Breast epithelium (tissue), 4 donors: ENCODE data around the gene DAG1. TPM values are rescaled to one million over a fixed set of nuclear protein-coding genes. Genes with fewer than 3 reads are reported as not detected.

ENCODE experiments used
- DNase-seq, 2 donors: peaks; one replicate each; pipeline ENCODE4 v3.0.0-alpha.2; 2019; ENCODE audit warnings: low spot score in 2 of 2
- H3K27ac ChIP-seq, 2 donors: fragments of 200-600 bp; sonication (generic) in 1 of 2; one replicate each; pipeline ENCODE4 v1.5.1; 2016 to 2019; ENCODE audit warnings: mild to moderate bottlenecking in 1 of 2
- H3K27me3 ChIP-seq, 2 donors: fragments of 200-600 bp; sonication (generic) in 1 of 2; one replicate each; pipeline versions ENCODE4 v1.5.1 to v1.6.0; 2017 to 2019; ENCODE audit warnings: control low read depth in 1 of 2, mild to moderate bottlenecking in 1 of 2
- H3K36me3 ChIP-seq: fragments of 200-600 bp; one replicate; pipeline ENCODE4 v1.5.1; 2019
- H3K4me1 ChIP-seq, 2 donors: fragments of 200-600 bp; sonication (generic); one replicate each; pipeline ENCODE4 v1.5.1; 2016 to 2019; ENCODE audit warnings: control low read depth in 1 of 2
- H3K4me3 ChIP-seq, 3 donors: fragments of 200-600 bp; sonication (generic); 1 replicate in 2 of 3; 2 replicates in 1 of 3; pipeline ENCODE4 v1.5.1; 2016 to 2019; ENCODE audit warnings: mild to moderate bottlenecking in 3 of 3, moderate library complexity in 2 of 3
- H3K9me3 ChIP-seq, 2 donors: fragments of 200-600 bp; sonication (generic) in 1 of 2; one replicate each; pipeline ENCODE4 v1.5.1; 2016 to 2019; ENCODE audit warnings: control low read depth in 1 of 2
- POLR2A ChIP-seq: fragments of 450-650 bp; IDR thresholded peaks from one replicate; pipeline ENCODE4 v1.6.1; 2016; ENCODE audit warnings: antibody characterized with exemption, mild to moderate bottlenecking, moderate library complexity
- POLR2AphosphoS5 ChIP-seq, 3 donors: sonication (generic); formaldehyde crosslinking; IDR thresholded peaks; one replicate each; pipeline ENCODE4 v1.6.1; 2017; ENCODE audit warnings: antibody characterized with exemption in 3 of 3
- intact Hi-C: fragments of 100-400 bp; cut with DNase I; formaldehyde crosslinking; loops from one replicate; pipeline ENCODE4 v1.15.1; 2023; ENCODE audit warnings: low total_unique reads
- total RNA-seq, 3 donors: library from RNA; depleted of rRNA; stranded (reverse); fragments of >200 nt; gene quantifications; one replicate each; pipeline ENCODE4 v1.1.0, GENCODE V29; 2016
- TF ChIP-seq, protein P1 (sequence below), 3 donors: fragments of 450-650 bp; IDR thresholded peaks; one replicate each; pipeline ENCODE4 v1.5.1; 2016 to 2017; ENCODE audit warnings: antibody characterized with exemption in 3 of 3, mild to moderate bottlenecking in 3 of 3, moderate library complexity in 3 of 3

The DAG1 gene
- total RNA-seq, 3 donors from 2014 or later, result 37.1 to 56.6 (median 44.6) TPM

DNA sequence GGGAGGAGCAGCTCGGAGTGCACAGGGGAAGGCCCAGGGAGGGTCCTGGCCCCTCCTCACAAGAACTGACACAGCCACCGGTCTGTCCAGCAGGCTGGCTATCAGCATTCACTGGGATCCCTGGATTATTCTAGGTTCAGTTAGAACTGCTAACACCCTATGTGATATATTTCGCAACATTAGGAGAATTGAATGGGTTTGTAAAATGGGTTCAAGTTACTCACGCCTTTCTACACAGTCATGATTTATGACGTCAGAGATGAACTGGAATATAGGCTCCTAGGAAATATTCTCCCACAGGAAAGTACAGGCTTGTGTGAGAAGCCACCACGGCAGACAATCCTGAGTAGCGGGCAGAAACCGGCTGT lies 83.2 kb downstream of the DAG1 start:
- H3K4me1 ChIP-seq, result peaks cover 4 to 8% of the 10 kb centered on the region in 2 donors
- H3K27me3 ChIP-seq, result no peaks in the 10 kb centered on the region
- no peak for DNase-seq
- no peaks in the 10 kb centered on the region for H3K36me3 ChIP-seq
- H3K27ac ChIP-seq, result no peak overlapping the region
- no peaks in the 10 kb centered on the region for H3K9me3 ChIP-seq
- TF ChIP-seq, protein P1, sequence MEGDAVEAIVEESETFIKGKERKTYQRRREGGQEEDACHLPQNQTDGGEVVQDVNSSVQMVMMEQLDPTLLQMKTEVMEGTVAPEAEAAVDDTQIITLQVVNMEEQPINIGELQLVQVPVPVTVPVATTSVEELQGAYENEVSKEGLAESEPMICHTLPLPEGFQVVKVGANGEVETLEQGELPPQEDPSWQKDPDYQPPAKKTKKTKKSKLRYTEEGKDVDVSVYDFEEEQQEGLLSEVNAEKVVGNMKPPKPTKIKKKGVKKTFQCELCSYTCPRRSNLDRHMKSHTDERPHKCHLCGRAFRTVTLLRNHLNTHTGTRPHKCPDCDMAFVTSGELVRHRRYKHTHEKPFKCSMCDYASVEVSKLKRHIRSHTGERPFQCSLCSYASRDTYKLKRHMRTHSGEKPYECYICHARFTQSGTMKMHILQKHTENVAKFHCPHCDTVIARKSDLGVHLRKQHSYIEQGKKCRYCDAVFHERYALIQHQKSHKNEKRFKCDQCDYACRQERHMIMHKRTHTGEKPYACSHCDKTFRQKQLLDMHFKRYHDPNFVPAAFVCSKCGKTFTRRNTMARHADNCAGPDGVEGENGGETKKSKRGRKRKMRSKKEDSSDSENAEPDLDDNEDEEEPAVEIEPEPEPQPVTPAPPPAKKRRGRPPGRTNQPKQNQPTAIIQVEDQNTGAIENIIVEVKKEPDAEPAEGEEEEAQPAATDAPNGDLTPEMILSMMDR (IDR thresholded peaks at IDR 0.05), result no peak
- TF ChIP-seq POLR2AphosphoS5 (IDR thresholded peaks at IDR 0.05) (no peak), POLR2A (no peak)
- peak overlapping the region in 2 of 3 donors; percentile 65 for H3K4me3 ChIP-seq
- intact Hi-C loops, result no loop called here

DNA sequence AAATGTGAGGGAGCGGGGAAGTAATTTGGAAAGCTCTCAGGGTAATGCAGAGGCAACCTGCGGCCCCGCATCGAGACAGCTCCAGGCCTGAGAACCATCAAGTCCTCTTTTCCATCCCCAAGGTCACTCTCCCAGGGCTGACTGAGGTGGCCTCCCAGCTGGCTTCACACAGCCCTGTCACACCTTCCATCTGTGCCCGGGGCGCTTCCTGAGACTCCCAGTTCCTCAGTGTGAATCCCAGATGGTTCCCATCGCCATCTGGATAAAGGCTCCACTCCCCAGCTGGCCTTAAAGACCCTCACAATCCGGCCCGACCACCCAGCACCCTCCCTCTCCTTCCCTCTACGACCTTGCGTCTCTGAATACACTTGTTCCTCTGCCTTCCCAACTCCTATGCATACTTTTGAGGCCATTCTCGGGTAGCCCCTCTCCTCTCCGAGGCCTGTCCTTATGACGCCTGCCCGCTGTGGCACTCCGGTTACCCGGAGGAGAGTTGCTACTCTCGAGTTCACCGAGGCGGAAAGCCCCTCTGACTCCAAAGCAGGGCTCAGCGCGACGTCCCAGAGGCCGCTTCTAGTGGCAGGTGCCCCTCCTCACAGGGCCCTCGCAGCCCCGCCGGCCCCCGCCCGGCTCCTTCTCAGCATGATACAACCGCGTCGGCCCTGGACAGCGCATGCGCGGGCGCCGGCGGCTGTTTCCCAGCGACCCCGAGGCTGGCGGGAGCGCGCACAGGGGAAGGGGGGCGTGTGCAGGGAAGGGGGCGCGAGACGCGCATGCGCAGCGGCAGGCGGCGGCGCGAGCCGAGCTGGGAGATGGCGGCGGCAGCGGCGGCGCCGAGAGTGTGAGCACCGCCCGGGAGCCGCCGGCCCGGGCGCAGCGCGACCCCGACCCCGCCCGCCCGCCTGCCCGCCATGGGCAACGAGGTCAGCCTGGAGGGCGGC lies 83.9 kb downstream of the DAG1 start, which contains the start of gene BSN:
Gene BSN (plus strand): TSS at position 786 of the 941 bp plus-strand sequence. CDS start 126 bp downstream, at position 912.
- peak; percentile 50 to 66 for DNase-seq
- H3K36me3 ChIP-seq, result no peaks in the 10 kb centered on the region
- TF ChIP-seq POLR2AphosphoS5 (IDR thresholded peaks at IDR 0.05) (no peak), POLR2A (no peak)
- TF ChIP-seq, protein P1 (IDR thresholded peaks at IDR 0.05), result no peak
- peak within 1 kb of the TSS; percentile 60 to 65 (median 65) for H3K4me3 ChIP-seq
- H3K9me3 ChIP-seq, result no peaks in the 10 kb centered on the region
- peaks cover 4 to 8% of the 10 kb centered on the region in 2 donors for H3K4me1 ChIP-seq
- no peaks in the 10 kb centered on the region for H3K27me3 ChIP-seq
- peak within 1 kb of the TSS in 1 of 2 donors; percentile 34 for H3K27ac ChIP-seq
- intact Hi-C loops, result no loop called here

DNA sequence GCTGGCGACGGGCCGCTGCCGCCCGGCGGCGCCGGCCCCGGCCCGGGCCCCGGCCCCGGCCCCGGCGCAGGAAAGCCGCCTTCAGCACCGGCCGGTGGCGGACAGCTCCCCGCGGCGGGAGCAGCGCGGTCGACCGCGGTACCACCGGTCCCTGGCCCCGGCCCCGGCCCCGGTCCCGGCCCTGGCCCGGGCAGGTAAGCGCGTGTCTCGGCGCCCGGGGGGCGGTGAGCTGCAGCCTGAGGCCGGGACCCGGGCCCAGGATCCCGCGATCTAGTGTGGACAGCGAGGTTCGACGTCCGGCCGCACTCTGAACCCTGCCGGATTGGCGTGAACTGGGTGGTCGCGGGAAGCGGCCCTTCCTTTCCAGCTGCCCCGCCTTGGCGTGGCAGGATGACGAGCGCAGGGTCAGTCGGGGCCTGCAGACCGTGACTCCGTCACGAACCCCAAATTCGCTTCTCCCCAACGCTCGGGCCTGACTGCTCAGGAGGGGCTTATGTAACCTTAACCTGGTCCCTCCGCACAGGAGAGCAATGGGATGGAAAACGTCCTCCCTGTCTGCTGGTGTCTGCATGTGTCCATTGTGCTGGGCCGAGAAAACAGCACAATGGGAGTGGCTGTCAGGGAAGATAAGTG lies 84.7 kb downstream of the DAG1 start:
- Histone ChIP-seq H3K27me3 (no peaks in the 10 kb centered on the region), H3K4me3 (peak overlapping the region; percentile 60 to 65 (median 65)), H3K36me3 (no peaks in the 10 kb centered on the region), H3K4me1 (peaks cover 4 to 8% of the 10 kb centered on the region in 2 donors), H3K27ac (no peak overlapping the region), H3K9me3 (no peaks in the 10 kb centered on the region)
- intact Hi-C loops, result no loop called here
- no peak for DNase-seq
- TF ChIP-seq POLR2A (no peak), POLR2AphosphoS5 (IDR thresholded peaks at IDR 0.05) (no peak)
- TF ChIP-seq, protein P1 (IDR thresholded peaks at IDR 0.05), result no peak

DNA sequence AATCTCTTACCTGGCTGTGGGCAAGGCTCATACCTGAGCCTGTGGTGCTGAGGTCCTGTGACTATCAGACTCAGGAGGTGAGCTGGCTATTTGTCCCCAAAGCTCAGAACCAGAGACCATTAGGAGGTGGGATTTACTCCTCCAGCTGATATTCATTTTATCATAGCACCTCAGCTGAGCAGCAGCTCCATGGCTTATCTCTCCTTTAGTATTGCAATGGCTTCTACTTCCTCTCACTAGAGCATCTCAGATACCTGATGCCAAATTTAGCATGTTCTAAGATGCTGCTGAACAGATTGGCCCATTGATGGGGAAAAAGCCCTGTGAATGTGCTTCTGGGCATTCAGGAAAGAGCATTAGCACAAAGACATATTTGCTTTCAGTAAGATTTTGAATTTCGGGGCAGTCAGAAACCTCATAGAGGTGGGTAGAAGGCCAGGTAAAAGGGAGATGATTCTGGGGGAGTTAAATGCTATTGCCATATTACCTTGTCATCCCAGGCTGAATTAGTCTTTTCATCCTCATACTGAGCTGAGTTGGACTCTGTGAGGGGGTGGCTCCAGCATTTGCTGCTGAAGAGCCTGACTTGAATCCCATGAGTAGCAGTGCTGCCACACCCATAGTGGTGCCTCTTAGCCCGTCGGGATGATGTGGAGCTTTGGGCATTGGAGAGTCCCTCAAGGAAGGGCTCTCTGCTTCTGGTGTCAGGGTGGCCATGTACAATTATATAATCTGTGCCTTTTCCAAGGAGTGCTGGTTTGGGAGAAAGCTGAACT lies 86.6 kb downstream of the DAG1 start:
- H3K27me3 ChIP-seq, result no peaks in the 10 kb centered on the region
- no peaks in the 10 kb centered on the region for H3K36me3 ChIP-seq
- no peak for DNase-seq
- H3K4me1 ChIP-seq, result peaks cover 4 to 8% of the 10 kb centered on the region in 2 donors
- no peak overlapping the region for H3K27ac ChIP-seq
- intact Hi-C loops, result no loop called here
- no peak overlapping the region for H3K4me3 ChIP-seq
- TF ChIP-seq, protein P1 (IDR thresholded peaks at IDR 0.05), result no peak
- no peak for TF ChIP-seq POLR2A
- TF ChIP-seq POLR2AphosphoS5 (IDR thresholded peaks at IDR 0.05), result no peak
- H3K9me3 ChIP-seq, result no peaks in the 10 kb centered on the region
